Islet of Langerhans (tissue), 1 donor: Measurements from ENCODE around the gene C9orf85.
"Not testable (repeated sequence)": the region's sequence is repeated elsewhere in the genome, so short reads cannot be mapped to it uniquely, and the experiment has no call there.

Source experiments
- FAIRE-seq: peaks from one replicate; lab custom pipeline; 2011; peaks lifted over from hg19 to GRCh38; lab: Jason Lieb, UNC

The C9orf85 gene, protein sequence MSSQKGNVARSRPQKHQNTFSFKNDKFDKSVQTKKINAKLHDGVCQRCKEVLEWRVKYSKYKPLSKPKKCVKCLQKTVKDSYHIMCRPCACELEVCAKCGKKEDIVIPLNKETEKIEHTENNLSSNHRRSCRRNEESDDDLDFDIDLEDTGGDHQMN

DNA sequence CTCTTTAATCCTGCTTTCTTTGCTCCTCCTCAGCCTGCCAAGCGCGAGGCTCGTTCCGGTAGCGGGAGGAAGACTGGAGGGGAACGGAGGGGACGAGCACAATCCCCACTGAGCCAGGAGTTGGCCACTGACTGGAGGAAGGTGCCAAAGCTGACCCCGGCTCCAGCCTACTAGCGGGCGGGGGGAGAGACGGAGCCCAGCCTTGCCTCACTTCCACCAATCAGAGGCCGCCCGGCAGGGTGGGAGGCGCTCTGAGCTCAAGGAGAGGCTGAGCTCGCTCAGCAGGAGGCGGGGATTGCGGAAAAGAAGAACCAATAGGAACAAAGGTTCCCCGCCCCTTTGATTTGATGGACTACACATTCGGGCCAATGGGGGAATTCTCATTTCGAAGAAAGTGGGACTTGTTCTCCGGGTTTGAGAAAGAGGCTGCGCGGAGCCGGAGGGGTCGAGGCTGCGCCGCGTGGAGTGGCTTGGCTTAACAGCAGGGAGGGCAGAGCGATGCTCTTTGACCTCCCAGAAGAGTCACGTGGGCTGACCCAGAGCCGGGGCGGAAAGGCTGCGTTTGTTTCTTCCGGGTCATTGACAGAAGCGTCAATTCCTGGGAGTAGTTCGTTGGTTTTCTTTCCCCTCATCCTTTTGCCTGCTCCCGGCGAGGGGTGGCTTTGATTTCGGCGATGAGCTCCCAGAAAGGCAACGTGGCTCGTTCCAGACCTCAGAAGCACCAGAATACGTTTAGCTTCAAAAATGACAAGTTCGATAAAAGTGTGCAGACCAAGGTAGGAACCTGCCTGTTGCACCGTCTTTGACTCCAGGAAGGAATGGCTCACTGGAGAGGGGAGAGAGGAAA is at the start of gene C9orf85, which contains the start of gene ABHD17B:
Gene C9orf85, plus strand, starts transcription at position 579 of the 847 bp plus-strand sequence. Its CDS starts 96 bp downstream, at position 675.
Gene ABHD17B, minus strand, starts transcription at position 133 of the 847 bp plus-strand sequence. CDS start 36,113 bp downstream, outside the sequence.
- FAIRE-seq = peak; percentile 92

DNA sequence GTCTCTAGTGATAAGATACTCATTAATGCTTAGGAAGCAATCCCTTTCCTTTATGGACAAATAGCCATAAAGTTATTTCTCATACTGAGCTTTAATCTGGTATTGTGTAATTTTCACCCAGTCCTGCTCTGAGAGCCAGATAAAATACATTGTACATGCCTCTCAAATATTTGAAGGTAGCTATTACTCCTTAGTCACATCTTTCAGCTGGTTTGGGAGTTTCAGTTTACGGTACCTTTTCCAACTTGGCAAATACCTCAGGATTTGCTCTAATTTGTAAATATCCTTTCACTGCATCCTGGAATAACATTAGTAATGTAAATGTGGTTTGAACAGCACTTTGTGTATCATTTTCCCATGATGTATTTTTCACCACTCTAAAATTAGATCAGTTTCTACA is 47.8 kb upstream of the C9orf85 start:
- FAIRE-seq = no peak

GRCh38 chr9:71875345-71875744 is 36.1 kb upstream of the C9orf85 start:
- FAIRE-seq = no peak

- FAIRE-seq = no peak
Observed at GRCh38 chr9:71876106-71876505, 35.3 kb upstream of the C9orf85 start.

DNA sequence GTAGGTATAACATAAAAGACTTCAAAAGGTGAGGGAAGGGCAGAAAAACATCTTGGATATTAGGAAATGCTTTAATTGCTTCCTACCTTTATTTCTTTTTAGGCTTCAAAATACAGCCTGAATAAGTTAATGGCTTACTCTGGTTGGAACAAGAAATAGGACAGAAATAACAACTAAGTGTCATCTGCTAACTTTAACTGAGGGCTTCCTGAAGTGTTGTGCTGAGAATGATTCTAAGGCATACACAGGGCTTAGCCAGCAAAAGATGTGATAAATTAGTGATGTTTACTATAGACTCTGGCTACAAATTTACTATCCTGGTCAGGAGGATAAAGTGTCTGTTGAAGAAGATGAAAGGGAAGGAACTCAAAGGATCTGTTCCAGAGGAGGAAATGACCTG is 34.6 kb upstream of the C9orf85 start:
- no peak for FAIRE-seq

- no peak for FAIRE-seq
Observed at GRCh38 chr9:71878327-71879274, 32.8 kb upstream of the C9orf85 start.

GRCh38 chr9:71879644-71880174 is 31.7 kb upstream of the C9orf85 start:
- no peak for FAIRE-seq

GRCh38 chr9:71884005-71884404 is 27.4 kb upstream of the C9orf85 start:
- no peak for FAIRE-seq

GRCh38 chr9:71885467-71885866 is 26.0 kb upstream of the C9orf85 start:
- no peak for FAIRE-seq

- no peak for FAIRE-seq
Observed at GRCh38 chr9:71886015-71886414, 25.4 kb upstream of the C9orf85 start.

DNA sequence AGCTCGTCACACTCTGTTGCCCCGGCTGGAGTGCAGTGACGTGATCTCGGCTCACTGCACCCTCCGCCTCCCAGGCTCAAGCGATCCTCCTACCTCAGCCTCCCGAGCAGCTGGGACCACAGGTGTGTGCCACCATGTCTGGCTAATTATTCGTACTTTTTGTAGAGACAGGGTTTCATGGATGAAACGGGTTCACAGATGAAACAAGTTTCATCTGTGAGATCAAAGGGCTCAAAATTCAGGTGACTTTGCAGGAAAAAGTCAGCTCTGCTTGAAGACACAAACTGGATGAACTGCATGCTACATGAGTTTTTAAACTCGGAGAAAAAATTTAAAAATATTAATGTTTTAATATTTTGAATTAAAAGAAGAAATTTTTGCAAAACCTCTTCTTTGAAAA is 24.9 kb upstream of the C9orf85 start:
- no peak for FAIRE-seq

- FAIRE-seq = no peak
Observed at GRCh38 chr9:71887362-71887761, 24.1 kb upstream of the C9orf85 start.

- FAIRE-seq = no peak
Observed at GRCh38 chr9:71890042-71890679, 21.3 kb upstream of the C9orf85 start.

GRCh38 chr9:71891557-71892189 is 19.8 kb upstream of the C9orf85 start:
- FAIRE-seq = no peak

DNA sequence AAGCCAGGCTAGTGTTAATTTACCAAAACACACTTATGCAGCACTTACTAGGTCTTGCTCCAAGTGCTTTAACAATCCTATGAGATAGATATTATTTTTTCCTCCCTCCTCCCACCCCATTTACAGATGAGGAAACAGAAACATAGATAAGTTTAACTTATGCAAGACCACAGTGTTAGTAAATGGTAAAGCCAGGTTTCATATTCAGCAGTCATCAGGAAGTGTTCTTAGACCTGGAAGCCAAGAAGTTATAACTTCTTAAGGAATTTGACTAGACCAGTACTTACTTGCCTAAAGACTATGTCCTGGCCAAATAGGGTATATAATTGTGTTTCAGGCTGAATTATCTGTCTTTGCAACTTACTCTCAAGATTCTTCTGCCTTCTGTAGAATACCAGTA is 16.3 kb upstream of the C9orf85 start:
- FAIRE-seq = no peak

GRCh38 chr9:71895955-71896354 is 15.5 kb upstream of the C9orf85 start:
- FAIRE-seq = no peak

GRCh38 chr9:71896761-71897160 is 14.7 kb upstream of the C9orf85 start:
- FAIRE-seq = no peak

- no peak for FAIRE-seq
Observed at GRCh38 chr9:71897577-71897976, 13.9 kb upstream of the C9orf85 start.

DNA sequence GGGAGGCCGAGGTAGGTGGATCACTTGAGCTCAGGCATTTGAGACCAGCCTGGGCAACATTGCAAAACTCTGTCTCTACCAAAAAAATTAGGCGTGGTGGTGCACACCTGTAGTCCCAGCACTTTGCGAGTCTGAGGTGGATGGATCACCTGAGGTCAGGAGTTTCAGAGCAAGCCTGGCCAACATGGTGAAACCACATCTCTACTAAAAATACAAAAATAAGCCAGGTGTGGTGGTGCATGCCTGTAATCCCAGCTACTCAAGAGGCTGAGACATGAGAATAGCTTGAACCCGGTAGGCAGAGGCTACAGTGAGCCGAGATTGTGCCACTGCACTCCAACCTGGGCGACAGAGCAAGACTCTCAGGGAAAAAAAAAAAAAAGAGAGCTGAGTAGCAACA is 12.7 kb upstream of the C9orf85 start:
- not testable (repeated sequence) for FAIRE-seq

GRCh38 chr9:71901695-71902597 is 9.5 kb upstream of the C9orf85 start:
- no peak for FAIRE-seq
